SJCRH30 (cell line): ENCODE measurements around the gene BEGAIN. TPM values are rescaled to one million over a fixed set of nuclear protein-coding genes. Genes with fewer than 3 reads are reported as not detected.

ENCODE experiments used
- DNase-seq, 2 experiments: peaks; one replicate each; pipeline ENCODE4 v3.0.0-alpha.2; 2015 to 2020
- H3K27ac ChIP-seq: fragments of 250-450 bp; sonication (Bioruptor Pico); 2 replicates; pipeline ENCODE4 v1.5.1; 2020; ENCODE audit warnings: mild to moderate bottlenecking, moderate library complexity
- H3K27me3 ChIP-seq: fragments of 250-450 bp; sonication (Bioruptor Pico); 2 replicates; pipeline ENCODE4 v1.5.1; 2020; ENCODE audit warnings: mild to moderate bottlenecking, moderate library complexity
- H3K36me3 ChIP-seq: fragments of 250-450 bp; sonication (Bioruptor Pico); 2 replicates; pipeline ENCODE4 v1.5.1; 2020; ENCODE audit warnings: mild to moderate bottlenecking, moderate library complexity
- H3K4me1 ChIP-seq: fragments of 250-450 bp; sonication (Bioruptor Pico); 2 replicates; pipeline ENCODE4 v1.5.1; 2020; ENCODE audit warnings: mild to moderate bottlenecking, moderate library complexity
- H3K4me3 ChIP-seq: fragments of 250-450 bp; sonication (Bioruptor Pico); 2 replicates; pipeline ENCODE4 v1.5.1; 2020; ENCODE audit warnings: mild to moderate bottlenecking, moderate library complexity
- H3K9me3 ChIP-seq: fragments of 250-450 bp; sonication (Bioruptor Pico); replicated peaks from 2 replicates; pipeline ENCODE4 v1.5.1; 2020; ENCODE audit warnings: mild to moderate bottlenecking, moderate library complexity
- total RNA-seq: library from RNA; depleted of rRNA; stranded (reverse); fragments of >200 nt; shearing (Covaris generic); gene quantifications from 2 replicates; pipeline ENCODE4 v1.2.3, GENCODE V29; 2014

BEGAIN gene
- total RNA-seq, 1 experiment from 2014 or later: 0.85 TPM

DNA sequence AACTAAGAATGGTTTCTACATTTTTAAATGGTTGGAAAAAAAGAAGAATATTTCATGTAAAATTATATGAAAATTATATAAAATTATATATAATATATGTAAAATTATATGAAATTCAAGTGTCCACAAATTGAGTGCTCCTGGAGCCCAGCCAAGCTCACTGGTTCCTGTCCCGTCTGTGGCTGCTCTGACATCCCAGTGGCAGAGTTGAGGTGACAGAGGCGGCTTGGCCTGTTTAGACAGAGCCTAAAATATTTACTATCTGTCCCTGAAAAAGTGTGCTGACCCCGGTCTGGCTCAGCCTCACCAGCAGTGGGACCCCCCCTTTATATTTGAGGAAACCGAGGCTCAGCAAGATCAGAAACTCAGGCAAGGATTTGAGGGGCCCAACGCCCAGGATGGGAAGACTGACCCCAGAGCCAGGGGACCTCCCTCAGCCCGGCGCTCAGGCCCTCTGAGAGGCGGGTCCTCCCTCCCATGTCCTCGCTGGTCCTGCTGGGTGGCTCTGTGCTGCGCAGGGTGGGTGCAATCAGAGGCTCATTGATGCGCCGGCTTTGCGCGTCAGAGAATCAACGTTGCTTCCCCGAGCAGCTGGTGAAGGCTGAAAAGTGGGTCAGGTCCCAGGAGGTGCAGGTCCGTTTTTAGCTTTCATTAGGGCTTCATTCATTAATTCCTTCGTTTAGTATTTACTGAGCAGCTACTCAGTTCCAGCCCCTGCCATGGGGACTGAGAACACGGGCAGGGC is 21.5 kb upstream of the BEGAIN start:
- H3K27ac ChIP-seq: no peak overlapping the region
- H3K4me1 ChIP-seq: 0 out of 2 replicates have a peak, but pooled peaks cover 3% of the 10 kb centered on the region
- no peaks in the 10 kb centered on the region for H3K9me3 ChIP-seq
- H3K27me3 ChIP-seq: no peaks in the 10 kb centered on the region
- no peak overlapping the region for H3K4me3 ChIP-seq
- no peaks in the 10 kb centered on the region for H3K36me3 ChIP-seq
- no peak for DNase-seq

DNA sequence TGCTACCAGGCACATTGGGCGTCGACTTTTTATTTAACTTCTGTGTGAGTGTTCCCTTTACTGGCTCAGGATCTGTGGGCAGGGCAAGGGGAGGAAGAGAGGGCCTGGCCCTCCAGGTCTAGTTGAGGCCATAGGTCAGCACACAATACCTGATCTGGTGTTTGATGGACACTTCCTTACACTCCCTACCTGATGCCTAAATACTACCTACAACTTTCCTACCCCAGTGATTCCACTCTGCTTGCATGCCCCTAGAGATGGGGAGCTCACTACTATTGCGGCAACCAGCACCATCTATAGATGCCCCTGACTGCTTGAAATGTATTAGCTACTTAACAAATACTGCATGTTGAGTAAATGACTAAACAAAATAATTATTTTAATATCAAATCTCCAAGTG is 20.8 kb upstream of the BEGAIN start:
- Histone ChIP-seq H3K4me3 (no peak overlapping the region), H3K4me1 (0 out of 2 replicates have a peak, but pooled peaks cover 3% of the 10 kb centered on the region), H3K36me3 (no peaks in the 10 kb centered on the region), H3K27ac (no peak overlapping the region), H3K27me3 (no peaks in the 10 kb centered on the region), H3K9me3 (no peaks in the 10 kb centered on the region)
- DNase-seq: no peak

DNA sequence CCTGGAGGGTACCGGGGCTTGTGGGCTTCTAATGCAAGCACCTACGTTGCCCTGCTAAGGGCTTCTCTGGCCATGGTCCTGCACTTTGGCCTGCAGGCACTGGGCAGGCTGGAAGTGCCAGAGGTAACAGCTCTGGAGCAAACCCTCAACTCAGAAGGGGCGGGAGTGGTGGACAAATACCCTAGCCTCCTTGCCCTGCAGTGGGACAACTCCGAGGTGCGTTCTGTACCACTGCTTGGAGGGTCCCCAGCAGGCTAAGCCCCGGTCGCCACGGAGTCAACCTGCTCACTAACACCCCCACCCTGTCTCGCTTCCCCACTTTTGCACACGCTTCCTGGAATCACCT is 20.4 kb upstream of the BEGAIN start:
- H3K36me3 ChIP-seq: no peaks in the 10 kb centered on the region
- H3K4me3 ChIP-seq: no peak overlapping the region
- H3K4me1 ChIP-seq: 0 out of 2 replicates have a peak, but pooled peaks cover 3% of the 10 kb centered on the region
- H3K9me3 ChIP-seq: no peaks in the 10 kb centered on the region; the same call in 1 of the 2 replicates
- H3K27ac ChIP-seq: no peak overlapping the region
- no peaks in the 10 kb centered on the region for H3K27me3 ChIP-seq
- DNase-seq: no peak

DNA sequence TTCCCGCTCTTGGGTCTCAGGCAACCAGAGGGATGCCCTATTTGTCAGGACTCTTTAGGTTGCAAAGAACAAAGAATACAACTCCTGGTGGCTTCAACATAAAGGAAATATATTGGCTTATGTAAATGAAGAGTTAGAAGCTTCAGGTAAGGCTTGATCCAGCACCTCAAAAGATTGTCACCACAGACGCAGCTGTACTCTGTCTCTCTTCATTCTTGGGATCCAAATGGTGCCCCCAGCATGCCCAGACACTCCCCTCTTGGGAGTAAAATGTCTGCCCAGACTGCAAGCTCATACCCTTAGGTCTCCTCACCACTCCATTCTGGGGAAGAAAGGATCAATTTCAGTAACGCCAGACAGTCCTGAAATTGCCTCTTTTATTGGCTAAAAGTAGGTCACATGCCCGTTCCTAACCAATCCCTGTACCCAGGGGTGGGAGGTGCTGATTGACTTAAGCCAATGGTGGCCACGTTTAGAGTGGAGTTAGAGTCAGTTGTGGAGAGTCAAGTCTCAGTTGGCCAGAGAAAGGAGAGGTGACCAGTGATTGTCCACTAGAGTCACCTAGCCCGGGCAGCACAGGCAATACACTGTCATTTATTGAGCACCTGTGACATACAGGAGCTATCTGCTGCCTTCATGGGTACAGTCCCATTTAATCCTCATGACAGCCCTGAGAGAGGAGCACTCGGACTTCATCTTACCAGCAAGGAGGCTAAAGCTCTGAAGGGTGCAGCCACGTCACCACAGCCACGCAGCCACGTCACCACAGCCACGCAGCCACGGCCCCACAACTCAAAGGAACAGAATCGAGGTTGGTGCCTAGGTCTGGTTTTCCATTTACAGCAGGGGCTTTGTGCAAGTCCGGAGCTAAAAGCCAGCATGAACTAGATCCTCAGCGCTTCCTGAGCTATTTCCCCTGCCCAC is 19.7 kb upstream of the BEGAIN start:
- Histone ChIP-seq H3K36me3 (no peaks in the 10 kb centered on the region), H3K9me3 (peaks cover 2% of the 10 kb centered on the region; the same call in 1 of the 2 replicates), H3K4me3 (no peak overlapping the region), H3K4me1 (0 out of 2 replicates have a peak, but pooled peaks cover 3% of the 10 kb centered on the region), H3K27ac (no peak overlapping the region), H3K27me3 (no peaks in the 10 kb centered on the region)
- DNase-seq: no peak

DNA sequence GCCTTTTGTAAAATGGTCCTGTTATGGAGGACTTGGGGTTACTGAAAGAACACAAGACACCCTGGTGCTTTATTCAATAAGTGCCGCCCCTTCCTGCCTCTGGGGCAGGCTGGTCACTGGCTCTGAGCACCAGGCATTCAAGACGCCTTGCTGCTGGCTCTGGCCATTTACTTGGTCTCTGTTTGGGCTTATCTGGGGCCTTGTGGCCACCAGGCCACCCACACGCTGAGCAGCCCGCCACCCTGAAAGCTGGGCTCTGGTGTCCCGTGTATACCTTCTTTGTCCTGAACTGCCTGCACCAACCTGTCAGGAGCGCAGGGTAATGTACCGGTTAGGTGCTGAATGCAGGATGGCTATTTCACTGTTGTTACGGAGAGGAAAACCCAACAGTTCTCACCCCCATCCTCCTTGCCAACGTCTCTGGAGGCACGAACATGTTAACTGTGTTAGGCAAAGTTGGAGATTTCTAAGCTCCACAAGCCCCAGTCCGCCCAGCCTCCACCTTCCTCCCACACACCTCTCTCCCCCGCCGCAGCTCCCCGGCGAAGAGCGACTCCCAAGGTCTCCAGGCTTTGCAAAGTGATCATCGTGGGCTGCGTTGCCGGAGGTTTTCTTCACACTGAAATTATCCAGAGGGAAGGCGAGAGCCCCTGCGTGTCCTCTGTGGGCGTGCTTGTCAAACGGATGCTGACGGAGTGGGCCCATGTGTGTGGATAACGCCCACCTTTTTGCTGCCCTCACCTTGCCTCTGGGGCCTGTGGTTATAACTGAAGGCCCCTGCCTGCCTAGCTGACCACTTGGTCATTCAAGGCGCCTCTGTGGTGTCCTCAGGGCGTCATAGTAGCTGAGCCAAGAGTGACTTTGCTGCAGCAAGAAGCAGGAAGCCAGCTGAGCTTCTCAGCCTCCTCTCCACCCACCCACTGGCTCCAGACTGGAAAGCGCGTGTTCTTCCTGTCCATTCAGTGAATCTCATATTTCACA is 18.8 kb upstream of the BEGAIN start:
- no peaks in the 10 kb centered on the region for H3K4me1 ChIP-seq
- H3K27ac ChIP-seq: no peak overlapping the region
- no peak overlapping the region for H3K4me3 ChIP-seq
- H3K9me3 ChIP-seq: peaks cover 8% of the 10 kb centered on the region
- no peak for DNase-seq
- H3K27me3 ChIP-seq: no peaks in the 10 kb centered on the region
- no peaks in the 10 kb centered on the region for H3K36me3 ChIP-seq

DNA sequence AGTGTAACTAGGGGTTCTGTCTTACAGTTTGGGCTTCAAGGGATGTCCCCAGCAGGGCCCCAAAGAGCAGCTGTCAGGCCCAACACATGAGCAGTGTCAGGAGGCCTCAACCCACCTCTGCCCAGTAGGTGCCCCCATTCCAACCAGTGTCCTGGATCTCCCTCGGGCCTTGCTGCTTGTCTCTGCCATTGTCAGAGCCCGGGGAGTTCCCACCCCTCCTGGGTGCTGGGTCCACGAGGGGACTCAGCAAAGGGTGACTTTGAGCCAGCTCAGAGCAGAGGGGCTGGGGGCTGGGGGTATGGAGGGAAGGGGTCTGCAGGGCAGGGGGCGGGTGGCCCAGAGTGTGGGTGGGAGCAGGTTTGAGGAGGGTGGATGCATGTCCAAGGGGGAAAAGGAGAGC is 18.0 kb upstream of the BEGAIN start:
- H3K36me3 ChIP-seq: no peaks in the 10 kb centered on the region
- no peak for DNase-seq
- no peaks in the 10 kb centered on the region for H3K4me1 ChIP-seq
- H3K9me3 ChIP-seq: peaks cover 9% of the 10 kb centered on the region
- no peak overlapping the region for H3K27ac ChIP-seq
- H3K4me3 ChIP-seq: no peak overlapping the region
- H3K27me3 ChIP-seq: no peaks in the 10 kb centered on the region

DNA sequence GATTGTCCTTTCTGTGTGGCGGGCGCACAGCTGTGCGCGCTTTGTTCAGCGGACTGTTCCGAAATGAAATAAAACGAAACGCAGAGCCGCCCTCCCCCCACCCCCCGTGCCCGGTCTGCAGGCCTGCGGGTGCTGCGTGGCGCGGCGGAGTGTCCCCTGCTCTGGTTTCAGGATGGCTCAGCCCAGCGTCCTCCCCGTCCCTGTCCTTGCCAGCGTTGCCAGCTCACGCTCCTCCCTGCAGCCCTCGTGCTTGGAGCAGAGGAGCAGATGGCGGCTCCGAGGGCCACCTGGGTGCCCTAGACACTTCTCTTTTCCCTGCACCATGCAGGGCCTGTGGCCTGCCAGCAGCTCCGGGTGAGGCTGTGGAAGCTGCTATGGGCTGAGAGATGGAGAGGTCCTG is 17.5 kb upstream of the BEGAIN start:
- Histone ChIP-seq H3K9me3 (peaks cover 9% of the 10 kb centered on the region), H3K27me3 (no peaks in the 10 kb centered on the region), H3K4me1 (no peaks in the 10 kb centered on the region), H3K27ac (no peak overlapping the region), H3K4me3 (no peak overlapping the region), H3K36me3 (no peaks in the 10 kb centered on the region)
- DNase-seq: no peak

DNA sequence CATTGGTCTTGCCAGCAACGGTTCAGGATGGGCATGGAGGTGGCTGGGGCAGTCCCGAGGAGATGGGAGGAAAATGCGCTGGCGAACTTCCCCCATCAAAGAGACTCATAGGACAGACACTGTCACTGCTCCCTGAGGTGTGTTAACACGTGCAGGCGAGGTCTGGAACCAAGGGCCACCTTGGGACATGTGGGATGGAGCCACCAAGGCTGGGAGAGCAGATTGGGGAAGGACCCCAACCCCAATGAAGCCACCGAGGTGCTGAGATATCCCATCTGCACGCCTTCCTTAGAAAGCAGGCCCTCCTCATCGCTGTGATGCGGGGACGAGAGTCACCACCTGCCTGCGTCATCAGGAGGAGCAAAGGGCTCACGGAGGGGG is 16.9 kb upstream of the BEGAIN start:
- Histone ChIP-seq H3K4me3 (no peak overlapping the region), H3K36me3 (no peaks in the 10 kb centered on the region), H3K4me1 (no peaks in the 10 kb centered on the region), H3K27me3 (no peaks in the 10 kb centered on the region), H3K27ac (no peak overlapping the region), H3K9me3 (peaks cover 9% of the 10 kb centered on the region)
- DNase-seq: no peak

DNA sequence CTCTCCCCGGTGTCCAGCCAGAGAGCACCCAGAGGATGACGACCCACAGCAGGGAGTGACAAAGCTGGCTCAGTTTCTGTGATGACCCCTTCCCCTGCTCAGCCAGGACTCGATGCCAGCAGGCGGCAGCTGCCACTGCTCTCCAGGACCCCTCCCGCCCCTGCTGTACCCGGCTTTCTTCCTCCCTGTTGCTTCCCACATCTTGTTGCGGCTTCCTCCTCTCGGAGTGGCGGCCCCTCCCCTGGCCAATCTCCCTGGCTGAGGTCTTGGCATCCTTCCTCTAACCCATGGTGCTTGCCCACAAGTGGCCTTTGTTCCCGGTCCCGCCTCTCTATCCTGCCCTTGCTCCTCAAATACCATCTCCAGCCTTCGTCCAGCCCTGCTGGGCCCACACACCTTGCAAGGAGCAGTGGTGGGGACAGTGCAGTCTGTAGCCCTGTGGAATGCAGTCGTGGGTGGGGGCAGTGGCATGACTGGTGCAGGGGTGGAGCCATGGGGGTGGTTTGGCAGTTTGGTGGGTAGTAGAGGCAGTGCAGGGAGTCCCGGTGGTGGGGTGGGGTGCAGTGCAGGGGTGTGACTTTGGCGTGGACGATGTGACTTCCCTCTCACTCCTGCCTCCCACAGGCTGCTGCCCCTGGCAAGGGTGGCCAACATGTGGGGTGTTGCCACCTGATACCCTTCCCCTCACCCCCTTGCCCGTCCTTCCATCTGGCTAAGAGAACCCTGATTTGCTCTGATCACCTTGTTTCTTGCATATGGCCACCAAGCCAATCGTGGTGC is 16.3 kb upstream of the BEGAIN start:
- no peaks in the 10 kb centered on the region for H3K36me3 ChIP-seq
- no peaks in the 10 kb centered on the region for H3K4me1 ChIP-seq
- no peak overlapping the region for H3K27ac ChIP-seq
- H3K4me3 ChIP-seq: no peak overlapping the region
- peaks cover 9% of the 10 kb centered on the region for H3K9me3 ChIP-seq
- H3K27me3 ChIP-seq: no peaks in the 10 kb centered on the region
- DNase-seq: no peak

DNA sequence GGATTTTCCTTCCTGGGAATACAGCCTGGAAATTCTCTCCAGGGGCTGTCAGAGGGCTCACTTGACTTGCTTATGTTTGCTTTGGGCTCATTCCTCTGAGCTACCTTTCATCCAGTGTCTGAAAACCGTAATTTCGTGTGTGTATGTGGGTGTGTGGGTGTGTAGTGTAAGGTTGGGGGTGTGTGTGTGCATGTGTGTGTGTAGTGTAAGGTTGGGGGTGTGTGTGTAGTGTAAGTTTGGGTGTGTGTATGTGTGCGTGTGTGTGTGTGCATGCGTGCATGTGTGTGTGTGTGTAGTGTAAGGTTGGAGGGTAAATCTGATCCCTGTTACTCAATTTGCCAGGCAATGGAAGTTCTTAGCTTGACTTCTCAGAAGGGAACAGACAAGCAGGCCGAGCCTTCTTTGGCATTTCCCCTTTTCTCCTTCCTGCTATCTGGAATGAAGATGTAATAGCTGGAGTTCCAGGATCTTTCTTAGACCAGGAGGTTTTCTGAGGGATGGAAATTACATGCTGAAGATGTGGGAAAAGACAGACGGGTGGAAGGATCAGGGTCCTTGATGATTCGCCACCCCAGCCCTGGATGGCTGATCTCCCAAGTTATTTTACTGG is 15.5 kb upstream of the BEGAIN start:
- DNase-seq: no peak
- Histone ChIP-seq H3K4me3 (no peak overlapping the region), H3K36me3 (no peaks in the 10 kb centered on the region), H3K27ac (no peak overlapping the region), H3K4me1 (no peaks in the 10 kb centered on the region), H3K27me3 (no peaks in the 10 kb centered on the region), H3K9me3 (peaks cover 9% of the 10 kb centered on the region)

DNA sequence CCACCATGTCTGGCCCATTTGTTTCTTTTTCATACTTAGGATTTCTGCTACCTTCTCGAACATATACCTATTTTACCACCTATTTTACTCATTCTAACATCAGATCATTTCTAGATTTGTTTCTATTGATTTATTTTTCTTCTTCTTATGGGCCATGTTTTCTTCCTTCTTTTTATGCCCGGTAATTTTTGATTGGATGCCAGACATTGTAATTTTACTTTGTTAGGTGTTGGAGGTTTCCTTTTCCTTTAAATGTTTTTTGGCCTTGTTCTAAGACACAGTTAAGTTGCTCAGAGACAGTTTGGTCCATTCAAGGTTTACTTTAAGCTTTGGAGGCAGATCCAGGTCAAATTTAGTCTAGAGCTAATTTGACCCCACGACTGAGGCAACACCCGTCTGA is 14.7 kb upstream of the BEGAIN start:
- peaks cover 9% of the 10 kb centered on the region for H3K9me3 ChIP-seq
- H3K27me3 ChIP-seq: no peaks in the 10 kb centered on the region
- H3K4me1 ChIP-seq: no peaks in the 10 kb centered on the region
- no peak overlapping the region for H3K27ac ChIP-seq
- no peaks in the 10 kb centered on the region for H3K36me3 ChIP-seq
- DNase-seq: no peak
- H3K4me3 ChIP-seq: no peak overlapping the region

DNA sequence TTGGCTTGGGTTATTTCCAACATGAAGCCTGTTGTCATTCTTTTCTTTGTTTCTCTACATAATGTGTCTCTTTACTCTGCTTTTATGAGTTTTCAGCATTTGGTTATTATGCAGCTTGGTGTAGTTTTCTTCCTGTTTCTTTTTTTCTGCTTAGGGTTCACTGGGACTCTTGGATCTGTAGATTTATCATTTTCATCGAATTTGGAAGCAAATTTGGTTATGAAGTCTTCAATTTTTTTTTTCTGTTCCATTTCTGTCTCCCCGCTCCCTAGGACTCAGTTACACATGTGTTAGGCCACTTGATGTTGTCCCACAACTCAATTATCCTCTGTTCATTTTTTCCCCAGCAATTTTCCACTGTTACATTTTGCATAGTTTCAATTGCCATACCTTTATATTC is 13.8 kb upstream of the BEGAIN start:
- H3K9me3 ChIP-seq: peaks cover 9% of the 10 kb centered on the region
- H3K27ac ChIP-seq: no peak overlapping the region
- H3K4me3 ChIP-seq: no peak overlapping the region
- H3K4me1 ChIP-seq: no peaks in the 10 kb centered on the region
- H3K36me3 ChIP-seq: no peaks in the 10 kb centered on the region
- no peak for DNase-seq
- no peaks in the 10 kb centered on the region for H3K27me3 ChIP-seq

DNA sequence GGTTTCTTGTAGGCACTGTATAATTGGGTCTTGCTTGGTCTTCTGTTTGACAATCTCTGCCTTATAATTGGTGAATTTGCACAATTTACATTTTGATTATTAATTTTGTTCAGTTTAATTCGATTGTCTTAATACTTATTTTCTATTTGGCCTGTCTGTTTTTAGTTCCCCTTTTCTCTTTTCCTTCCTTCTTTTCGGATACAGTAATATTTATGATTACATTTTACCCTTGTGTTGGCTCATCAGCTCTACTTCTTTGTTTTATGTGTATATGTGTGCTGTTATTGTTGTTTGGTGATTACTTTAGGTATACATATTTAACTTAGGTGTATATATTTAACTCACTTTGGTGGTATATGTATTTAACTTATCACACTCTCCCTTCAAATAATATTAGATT is 12.8 kb upstream of the BEGAIN start:
- peaks cover 9% of the 10 kb centered on the region for H3K9me3 ChIP-seq
- H3K27ac ChIP-seq: no peak overlapping the region
- DNase-seq: no peak
- H3K36me3 ChIP-seq: no peaks in the 10 kb centered on the region
- no peaks in the 10 kb centered on the region for H3K4me1 ChIP-seq
- H3K27me3 ChIP-seq: no peaks in the 10 kb centered on the region
- H3K4me3 ChIP-seq: no peak overlapping the region

DNA sequence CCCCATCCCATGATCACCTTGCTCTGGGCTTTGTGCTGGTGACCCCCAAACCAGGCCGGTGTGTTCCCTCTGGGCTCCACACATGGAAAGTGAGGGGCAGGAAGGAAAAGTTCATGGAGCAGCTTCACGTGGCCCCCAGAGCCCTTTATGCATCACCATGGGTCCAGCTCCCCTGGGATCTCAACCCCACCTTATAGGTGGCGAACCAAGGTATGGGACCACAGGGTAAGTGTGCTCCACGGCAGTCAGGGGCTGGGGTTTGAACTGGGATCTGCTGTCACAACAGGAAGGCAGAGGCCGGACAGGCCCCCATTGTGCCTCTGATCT is 7.4 kb upstream of the BEGAIN start:
- Histone ChIP-seq H3K27ac (no peak overlapping the region), H3K27me3 (no peaks in the 10 kb centered on the region; the same call in 1 of the 2 replicates), H3K4me3 (no peak overlapping the region), H3K4me1 (no peaks in the 10 kb centered on the region), H3K9me3 (no peaks in the 10 kb centered on the region), H3K36me3 (no peaks in the 10 kb centered on the region)
- DNase-seq: no peak
